22Rv1 (cell line): ENCODE measurements around the gene VGLL4.

Source experiments
- H3K27ac ChIP-seq: fragments of 450-650 bp; 2 replicates; pipeline ENCODE4 v1.5.1; 2017
- CTCF ChIP-seq: fragments of 450-650 bp; IDR thresholded peaks from 2 replicates; pipeline ENCODE4 v1.5.1; 2017; ENCODE audit warnings: mild to moderate bottlenecking
- ZFX ChIP-seq: fragments of 450-650 bp; IDR thresholded peaks from 2 replicates; pipeline ENCODE4 v1.6.1; 2017; ENCODE audit warnings: antibody characterized with exemption, borderline replicate concordance

VGLL4 gene

GRCh38 chr3:11641316-11641682 is 2.4 kb downstream of the VGLL4 start:
- no peak overlapping the region for H3K27ac ChIP-seq
- no peak for TF ChIP-seq ZFX
- no peak for TF ChIP-seq CTCF

DNA sequence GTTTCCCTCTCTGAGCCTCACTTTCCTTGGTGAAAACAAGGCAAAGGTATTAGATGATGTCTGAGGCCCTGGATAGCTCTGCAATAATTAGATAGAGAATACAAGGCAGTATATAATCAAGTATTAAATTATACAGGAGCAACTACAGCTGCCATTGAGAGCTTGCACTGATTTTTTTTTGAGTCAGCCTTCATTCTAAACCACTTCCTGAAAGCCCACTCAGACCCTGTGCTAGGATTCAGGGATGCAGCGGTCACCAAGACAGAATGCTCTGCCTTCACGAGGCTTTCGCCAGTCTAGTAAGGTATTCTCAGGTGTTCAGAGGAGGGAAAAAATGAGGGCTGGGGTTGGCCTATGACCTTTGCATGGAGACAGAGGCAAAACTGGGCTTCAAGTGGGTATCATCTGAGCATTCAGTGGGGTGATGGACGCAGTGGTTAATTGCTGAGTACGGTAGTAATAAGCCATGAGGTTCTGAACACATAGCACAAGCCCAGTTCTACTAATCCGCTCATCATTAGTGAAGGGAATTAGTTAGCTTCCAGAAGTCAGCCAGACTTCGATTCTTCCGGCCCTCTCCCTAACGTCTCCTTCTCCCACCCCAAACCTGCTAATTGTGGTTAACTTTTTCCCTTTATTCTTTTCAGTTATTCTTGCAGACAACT is 3.6 kb downstream of the VGLL4 start:
- no peak for TF ChIP-seq ZFX
- H3K27ac ChIP-seq: no peak overlapping the region

DNA sequence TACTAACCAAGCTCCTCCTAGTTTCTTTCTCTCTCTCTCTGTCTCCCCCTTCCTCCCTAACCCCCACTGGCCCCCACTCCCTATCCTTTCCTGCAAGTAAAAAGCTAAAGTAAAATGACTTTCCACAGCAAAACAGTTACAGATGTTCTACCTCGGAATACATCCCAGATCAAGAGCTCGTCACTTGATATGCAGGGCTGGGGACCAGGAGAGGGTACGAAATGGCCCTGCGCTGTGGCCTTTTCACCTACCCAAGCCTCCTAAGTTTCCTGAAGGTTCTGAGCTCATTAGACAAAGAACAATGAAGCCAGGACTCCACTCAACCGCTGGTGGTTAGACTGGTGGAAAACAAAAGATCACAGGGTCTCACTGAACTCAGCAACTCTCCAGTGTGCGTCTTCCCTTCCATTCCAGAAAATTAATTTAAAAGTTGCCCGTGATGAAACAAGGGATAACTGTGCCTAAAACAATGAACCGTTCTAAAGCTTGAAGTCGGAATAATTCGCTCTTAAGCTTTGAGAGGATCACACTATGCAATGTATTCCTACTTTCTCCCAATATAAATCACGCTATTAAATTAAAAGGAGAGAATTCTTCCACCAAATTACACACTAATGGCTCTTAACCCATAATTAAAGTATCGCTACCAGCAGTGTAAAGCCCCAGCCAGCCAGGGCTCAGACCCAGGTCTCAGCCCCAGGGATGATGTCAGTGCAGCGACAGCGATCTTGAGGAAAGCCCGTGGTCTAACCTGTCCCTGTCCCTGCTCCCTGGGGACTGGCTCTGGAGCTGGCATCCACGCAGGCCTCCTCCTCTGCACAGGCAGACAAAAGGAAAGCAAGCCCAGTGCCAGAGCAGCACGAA is 5.0 kb downstream of the VGLL4 start:
- H3K27ac ChIP-seq: no peak overlapping the region
- TF ChIP-seq ZFX: no peak
- TF ChIP-seq CTCF: no peak

DNA sequence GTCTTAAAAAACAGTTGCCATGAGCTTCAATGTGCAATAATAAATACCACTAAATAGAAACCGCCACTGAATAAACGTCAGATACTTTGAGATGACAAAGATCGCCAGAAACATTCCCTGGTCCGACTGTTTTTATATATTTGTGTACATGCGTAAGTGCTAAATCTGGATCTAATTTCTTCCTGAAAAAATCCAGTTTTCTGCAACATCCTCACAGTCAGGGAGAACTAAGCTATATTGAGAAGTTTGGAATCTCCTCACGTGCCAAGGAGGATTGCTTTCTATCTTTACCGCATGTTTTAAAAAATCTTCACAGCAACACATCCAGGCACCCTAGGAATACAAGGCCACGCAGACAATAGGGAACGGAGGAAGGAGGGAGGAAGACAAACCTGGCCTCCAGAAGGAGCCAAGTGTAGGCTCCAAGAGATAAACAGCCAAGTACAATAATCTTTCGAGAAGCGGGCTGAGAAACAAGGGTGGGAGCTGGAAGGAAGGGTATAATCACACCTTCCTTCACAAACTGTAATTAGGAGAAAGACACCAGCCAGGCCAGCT is 5.7 kb downstream of the VGLL4 start:
- H3K27ac ChIP-seq: no peak overlapping the region
- TF ChIP-seq CTCF (no peak), ZFX (no peak)

GRCh38 chr3:11636394-11636770 is 7.3 kb downstream of the VGLL4 start:
- no peak overlapping the region for H3K27ac ChIP-seq
- TF ChIP-seq CTCF: no peak
- TF ChIP-seq ZFX: no peak

DNA sequence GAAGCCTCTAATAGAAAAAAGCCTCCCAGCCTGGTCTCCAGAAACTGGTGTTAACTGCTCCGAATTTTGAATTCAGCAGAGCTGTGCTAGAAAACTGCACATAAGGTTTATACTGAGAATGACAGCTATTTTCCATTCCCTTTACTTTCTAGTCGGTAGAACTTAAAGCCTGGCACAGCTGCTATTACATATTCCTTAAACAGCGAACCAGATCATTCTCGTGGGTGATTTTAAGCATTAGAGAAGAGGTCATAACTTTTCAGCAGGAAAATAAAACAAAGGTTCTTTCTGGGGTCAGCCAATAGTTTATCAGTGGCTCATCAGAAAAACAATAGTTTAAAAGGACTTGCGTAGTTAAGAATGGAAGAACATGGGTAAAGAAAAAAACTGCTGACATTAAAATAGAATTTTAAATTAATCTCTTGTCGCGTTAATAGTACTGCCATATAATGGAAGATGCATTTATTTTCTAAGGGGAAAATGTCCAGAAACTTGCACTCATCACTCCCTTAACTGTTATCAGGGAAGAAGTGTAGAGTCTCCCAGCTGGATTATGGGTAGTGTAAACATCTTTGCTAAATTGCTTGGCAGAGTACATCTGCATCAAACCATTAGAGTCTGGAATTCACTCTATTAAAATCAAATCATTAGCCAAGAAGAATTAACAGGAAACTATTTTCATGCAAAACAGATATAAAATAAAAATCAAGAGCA is 7.9 kb downstream of the VGLL4 start:
- H3K27ac ChIP-seq: no peak overlapping the region
- TF ChIP-seq ZFX (no peak), CTCF (no peak)

GRCh38 chr3:11634974-11635612 is 8.6 kb downstream of the VGLL4 start:
- no peak overlapping the region for H3K27ac ChIP-seq
- TF ChIP-seq CTCF (no peak), ZFX (no peak)
